HG03103 (cell line): ENCODE measurements around the gene LDB3.
"Not testable (repeated sequence)": the region's sequence is repeated elsewhere in the genome, so short reads cannot be mapped to it uniquely, and the experiment has no call there.

Experiments
- ATAC-seq: cut with Tn5 transposase; IDR thresholded peaks from one replicate; pipeline ENCODE4 v1.9.1; 2021; ENCODE audit warnings: low read depth; ENCODE audit not compliant: unreplicated experiment

Gene LDB3

GRCh38 chr10:86668297-86669165 is at the start of gene LDB3:
Gene LDB3 (plus strand): TSS chr10:86668511. CDS start chr10:86668692, 181 bp downstream.
- no peak for ATAC-seq

DNA sequence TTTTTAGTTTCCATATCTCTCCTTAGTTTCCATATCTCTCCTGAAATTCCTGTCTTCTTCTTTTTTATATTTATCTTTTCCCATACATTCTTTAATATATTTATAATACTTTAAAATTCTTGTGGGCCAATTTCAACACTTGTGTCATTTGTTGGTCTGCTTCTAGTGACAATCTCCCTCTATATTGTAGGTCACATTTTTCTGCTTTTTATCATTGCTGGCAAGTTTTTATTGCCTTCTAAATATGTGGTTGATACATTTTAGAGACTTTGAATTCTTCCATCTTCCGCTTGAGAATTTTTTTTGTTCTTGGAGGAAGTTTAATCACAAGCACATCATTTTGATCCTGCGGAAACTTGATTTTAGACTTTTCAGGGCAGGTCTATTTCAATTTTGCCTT is 40.0 kb upstream of the LDB3 start:
- ATAC-seq: no peak

GRCh38 chr10:86630079-86630478 is 38.2 kb upstream of the LDB3 start:
- no peak for ATAC-seq

DNA sequence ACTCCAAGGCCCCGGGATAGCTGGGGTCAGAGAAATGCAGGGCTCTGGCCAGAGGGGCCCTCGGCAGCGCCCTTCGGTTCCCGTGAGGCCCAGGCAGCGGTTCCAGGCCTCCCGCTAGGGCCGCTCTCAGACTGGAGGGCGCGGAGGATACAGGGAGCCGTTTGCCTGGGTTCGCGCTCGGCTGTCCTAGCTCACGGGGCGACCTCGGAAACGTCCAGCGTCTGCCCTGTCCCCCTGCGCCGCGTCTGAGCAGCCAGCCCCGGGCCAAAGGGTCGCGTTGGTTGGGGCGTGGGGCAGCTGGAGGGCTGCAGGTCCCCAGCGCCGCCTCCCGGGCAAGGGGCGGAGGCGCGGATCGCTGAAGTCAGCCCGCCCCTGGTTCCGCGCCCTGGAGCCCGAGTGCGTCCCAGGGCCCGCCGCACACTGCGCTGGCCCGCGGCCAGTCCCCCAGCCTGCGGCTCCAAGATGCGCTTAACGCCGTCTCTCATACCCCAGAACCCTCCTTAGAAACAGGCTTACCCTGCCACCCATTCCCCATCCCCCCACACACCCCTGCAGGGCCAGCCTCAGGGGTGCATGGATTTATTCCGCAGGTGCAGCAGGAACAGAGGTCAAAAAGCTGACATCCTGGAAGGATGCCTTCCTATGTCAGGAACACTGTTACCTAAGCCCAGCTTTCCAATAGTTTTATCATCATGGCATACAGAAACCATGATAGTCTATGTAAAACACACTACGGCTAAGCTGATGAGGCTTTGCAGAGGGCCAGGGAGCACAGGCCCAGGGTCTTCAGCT is 36.1 kb upstream of the LDB3 start:
- ATAC-seq: no peak

DNA sequence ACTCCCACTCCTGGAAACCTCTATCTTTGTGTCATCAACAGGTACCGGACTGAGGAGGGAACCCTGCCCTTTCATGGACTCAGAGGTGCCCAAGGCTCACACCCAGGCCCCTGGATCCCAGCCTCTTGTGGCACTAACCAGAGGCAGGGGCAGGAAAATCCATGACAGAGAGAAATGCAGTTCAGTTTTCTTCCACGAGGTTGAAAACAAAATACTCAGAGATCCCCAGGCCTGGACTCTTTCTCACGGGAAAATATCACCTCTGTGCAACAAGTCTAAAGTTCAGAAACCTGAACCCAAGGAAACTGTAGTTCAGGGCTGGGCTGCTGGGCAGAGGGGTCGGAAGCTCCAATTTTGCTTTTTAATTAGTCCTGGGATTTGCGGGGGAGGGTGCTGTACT is 35.4 kb upstream of the LDB3 start:
- no peak for ATAC-seq

- no peak for ATAC-seq
These were observed 32.9 kb upstream of the LDB3 start for GRCh38 chr10:86635402-86635801.

DNA sequence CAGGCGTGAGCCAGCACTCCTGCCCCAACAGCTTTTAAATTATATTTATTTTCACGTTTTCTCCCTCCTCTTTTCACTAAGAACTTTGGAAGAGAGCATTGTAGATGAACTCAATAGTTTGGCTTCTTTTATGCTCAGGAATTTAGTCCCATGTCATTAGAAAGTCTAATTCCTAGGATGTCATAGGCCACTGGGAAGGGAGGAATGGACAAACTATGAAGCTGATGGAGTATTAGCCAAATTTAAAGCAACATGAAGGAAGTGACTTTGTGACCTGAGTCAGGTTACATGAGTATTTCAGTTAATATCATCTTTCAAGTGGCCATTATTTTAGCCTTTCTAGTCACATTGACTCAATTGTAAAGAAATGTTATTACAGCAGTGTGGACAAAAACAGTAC is 32.0 kb upstream of the LDB3 start:
- no peak for ATAC-seq

DNA sequence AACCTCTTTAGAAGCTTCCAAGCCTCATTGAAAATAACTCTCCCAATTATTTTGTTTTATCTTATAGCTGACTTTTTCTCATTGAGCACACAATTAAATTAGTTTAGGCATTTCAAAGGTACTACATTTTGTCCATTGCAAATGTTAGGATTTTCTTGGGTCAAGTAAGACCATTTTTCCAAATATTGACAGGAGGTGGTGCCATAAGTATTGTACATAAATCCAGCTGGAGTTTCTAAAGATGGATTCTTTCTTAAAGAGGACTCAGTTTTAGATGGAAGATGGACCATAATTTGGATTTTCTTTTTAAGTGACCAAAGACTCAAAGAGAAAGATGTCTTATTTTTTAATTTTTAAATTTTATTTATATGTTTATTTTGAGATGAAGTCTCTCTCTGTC is 26.3 kb upstream of the LDB3 start:
- no peak for ATAC-seq

GRCh38 chr10:86642499-86642898 is 25.8 kb upstream of the LDB3 start:
- ATAC-seq: no peak

DNA sequence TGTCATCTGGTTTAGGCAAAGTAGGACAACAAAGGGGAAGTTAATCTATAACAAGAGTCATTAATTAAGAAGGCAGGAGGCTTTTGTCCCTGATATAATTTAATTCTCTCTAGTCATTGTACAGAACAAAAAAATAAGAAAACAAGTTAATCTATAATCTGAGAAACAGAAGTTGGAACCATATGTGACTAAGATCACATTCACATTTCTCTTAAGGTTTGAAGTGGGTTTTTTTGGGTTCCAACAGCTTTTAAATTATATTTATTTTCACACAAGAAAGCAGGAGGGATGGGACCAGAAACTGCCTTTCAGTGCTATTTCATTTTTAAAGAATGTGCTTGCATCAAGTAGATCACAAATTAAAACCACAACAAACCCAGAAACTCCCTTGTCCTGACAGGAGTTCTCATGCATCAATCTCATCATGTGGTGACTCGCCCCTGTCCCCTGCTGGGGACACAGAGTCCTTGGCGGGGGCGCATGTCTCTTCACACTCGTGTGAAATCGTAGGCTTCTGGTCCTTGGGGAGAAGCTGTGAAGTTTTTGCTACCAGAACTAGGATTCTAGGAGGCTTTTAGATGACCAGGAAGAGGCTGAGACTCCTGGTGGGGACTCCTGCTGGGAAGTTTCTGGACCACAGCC is 24.0 kb upstream of the LDB3 start:
- no peak for ATAC-seq

DNA sequence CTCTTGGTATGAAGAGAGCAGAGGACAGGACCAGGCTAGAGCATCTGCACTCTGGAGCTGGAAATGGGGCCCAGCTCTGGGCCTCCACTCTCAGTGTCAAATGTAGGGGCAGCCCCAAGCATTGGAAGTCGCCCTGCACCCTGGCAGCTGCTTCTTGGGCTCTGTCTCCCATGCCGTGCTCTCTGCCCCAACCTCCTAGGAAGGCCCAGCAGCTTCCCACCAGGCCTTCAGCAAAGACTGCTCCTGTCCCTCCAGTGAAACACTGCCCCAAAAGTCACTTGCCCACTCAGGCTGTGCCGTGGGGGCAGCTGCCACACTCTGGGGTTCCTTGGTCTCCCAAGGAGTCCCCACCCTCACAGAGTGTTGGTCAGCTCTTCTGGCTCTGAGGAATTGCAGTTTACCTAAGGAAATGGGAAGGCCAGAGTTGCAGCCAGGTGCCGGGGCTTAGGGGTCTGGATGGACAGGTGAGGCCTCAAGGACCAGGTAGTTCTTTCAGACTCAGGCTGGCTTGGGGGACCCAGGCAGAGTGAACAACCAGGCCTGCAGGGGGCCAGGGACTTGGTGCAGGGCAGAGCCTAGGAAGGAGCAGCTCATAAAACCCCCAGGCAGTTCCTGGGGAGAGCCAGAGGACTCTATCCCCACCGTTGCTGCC is 23.4 kb upstream of the LDB3 start:
- no peak for ATAC-seq

DNA sequence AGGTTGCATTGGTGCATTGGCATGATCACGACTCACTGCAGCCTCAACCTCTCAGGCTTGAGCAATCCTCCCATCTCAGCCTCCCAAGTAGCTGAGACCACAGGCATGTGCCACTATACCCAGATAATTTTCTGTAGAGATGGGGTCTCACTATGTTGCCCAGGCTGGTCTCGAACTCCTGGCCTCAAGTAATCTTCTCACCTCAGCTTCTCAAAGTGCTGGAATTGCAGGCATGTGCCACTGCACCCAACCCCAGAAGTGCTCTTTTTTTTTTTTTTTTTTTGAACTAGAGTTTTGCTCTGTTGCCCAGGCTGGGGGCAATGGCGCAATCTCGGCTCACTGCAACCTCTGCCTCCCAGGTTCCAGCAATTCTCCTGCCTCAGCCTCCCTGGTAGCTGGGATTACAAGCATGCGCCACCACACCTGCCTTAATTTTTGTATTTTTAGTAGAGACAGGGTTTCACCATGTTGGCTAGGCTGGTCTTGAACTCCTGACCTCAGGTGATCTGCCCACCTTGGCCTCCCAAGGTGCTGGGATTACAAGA is 22.6 kb upstream of the LDB3 start:
- not testable (repeated sequence) for ATAC-seq

DNA sequence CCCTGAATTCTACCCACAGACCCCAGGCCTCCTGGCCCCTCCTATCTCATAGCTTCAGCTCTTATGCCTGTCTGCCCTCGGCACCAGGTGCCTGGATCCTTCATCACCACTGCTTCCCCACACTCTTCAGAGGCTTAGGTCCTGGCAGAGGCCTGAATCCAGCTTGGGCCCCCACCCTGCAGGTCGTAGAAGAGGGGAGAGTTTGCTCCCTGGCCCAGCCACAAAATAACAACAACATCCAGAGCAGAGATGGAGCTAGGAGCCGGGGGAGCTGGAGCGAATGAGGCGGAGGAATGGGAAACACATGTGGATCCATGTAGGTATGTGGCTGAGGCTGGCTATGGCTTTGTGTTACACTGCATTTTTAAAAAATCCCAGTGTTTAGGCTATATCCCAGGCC is 21.8 kb upstream of the LDB3 start:
- ATAC-seq: no peak

- ATAC-seq: no peak
These were observed 21.4 kb upstream of the LDB3 start for GRCh38 chr10:86646933-86647332.

GRCh38 chr10:86647773-86648703 is 20.3 kb upstream of the LDB3 start:
- no peak for ATAC-seq

DNA sequence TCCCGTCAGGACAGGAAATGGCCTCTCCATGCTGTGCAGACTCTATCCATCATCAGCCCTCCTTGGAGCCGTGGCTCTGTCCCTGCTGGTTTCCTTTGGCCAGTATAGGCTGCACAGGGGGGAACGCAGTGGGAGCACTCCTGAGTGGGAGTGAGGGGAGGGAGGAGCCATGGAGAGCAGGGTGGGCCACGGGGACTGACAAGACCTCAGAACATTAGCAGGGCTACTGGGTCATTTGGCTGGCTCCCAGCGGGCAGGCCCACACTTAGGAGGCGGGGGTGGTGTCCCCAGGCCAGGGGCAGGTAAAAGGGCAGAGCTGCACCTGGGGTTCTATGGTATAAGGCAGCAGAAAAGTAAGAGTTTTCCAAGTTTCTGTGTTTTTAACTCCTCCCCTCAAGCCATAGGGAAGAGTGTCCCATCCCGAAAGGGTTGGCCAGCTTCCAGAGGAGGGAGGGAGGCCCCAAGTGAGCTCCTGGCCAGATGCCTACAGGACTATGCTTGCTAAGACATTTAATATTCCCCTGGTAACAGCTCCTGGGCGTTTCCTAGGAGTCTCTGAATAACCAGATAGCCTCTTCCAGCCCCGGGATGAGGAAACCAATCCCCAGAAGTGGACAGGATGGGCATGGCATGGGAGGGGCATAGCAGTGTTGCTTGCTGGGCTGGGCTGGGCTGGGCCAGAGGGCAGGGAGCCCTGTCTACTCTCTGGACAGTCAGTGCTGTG is 19.4 kb upstream of the LDB3 start:
- ATAC-seq: no peak

GRCh38 chr10:86649471-86650150 is 18.7 kb upstream of the LDB3 start:
- no peak for ATAC-seq

DNA sequence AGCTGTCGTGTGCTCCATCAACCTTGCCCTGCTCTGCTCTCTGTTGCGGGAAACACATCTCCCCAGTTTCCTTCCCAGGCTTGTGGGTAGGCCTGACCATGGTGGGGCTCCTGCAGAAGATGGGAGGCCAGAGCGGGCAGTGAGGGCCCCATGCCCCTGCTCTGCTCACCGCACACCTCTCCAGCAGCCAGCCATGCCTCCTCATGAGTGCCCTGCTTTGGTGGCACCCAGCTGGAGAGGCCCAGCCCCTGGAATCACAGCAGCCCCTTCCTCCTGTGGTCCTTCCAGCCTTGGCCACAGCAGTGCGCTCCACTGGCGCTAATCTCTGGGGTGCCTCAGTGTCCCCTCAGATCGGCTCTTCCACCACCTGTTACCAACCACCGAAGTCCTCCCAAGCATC is 18.2 kb upstream of the LDB3 start:
- ATAC-seq: no peak
